ENCODE measurements around the gene CLK3. TPM values are rescaled to one million over a fixed set of nuclear protein-coding genes. Genes with fewer than 3 reads are reported as not detected.
A peak's percentile ranks its signal among the peaks of the same experiment; 100 is the strongest.

The CLK3 gene
- total and polyA plus RNA-seq, 2 of the 13 experiments (the other 11 are each of a cell fraction or from before 2014, with no cell fraction given), result 41.5 to 82.0 TPM

- TF ChIP-seq GATAD2A (CRISPR knock-in tag; IDR thresholded peaks at IDR 0.05) (no peak), ZNF143 (CRISPR knock-in tag; IDR thresholded peaks at IDR 0.05) (no peak), ISL2 (CRISPR knock-in tag; IDR thresholded peaks at IDR 0.05) (0 out of 2 replicates have a peak, but pooled peaks have one; percentile 20), ZNF124 (CRISPR knock-in tag; IDR thresholded peaks at IDR 0.05) (no peak), KLF11 (CRISPR knock-in tag; IDR thresholded peaks at IDR 0.05) (no peak), ZNF598 (CRISPR knock-in tag; IDR thresholded peaks at IDR 0.05; ENCODE audit: borderline replicate concordance) (no peak; the same call in 1 of the 2 replicates), HCFC1 (IDR thresholded peaks at IDR 0.05; ENCODE audit: low read depth, low read length) (no peak), ZFAT (CRISPR knock-in tag; conservative IDR thresholded peaks at IDR 0.05) (no peak), ZNF768 (CRISPR knock-in tag; IDR thresholded peaks at IDR 0.05) (peak; percentile 58; the same call in 1 of the 2 replicates), EP300 (IDR thresholded peaks at IDR 0.05; ENCODE audit: low read depth in 2 of 2, low read length in 2 of 2) (peak in 1 of 2 experiments; percentile 45; a peak in 1 of 4 replicates), EP300 (CRISPR knock-in tag; IDR thresholded peaks at IDR 0.05; ENCODE audit: borderline replicate concordance) (no peak), ATAD3A (CRISPR knock-in tag; IDR thresholded peaks at IDR 0.05) (no peak), TEF (CRISPR knock-in tag; IDR thresholded peaks at IDR 0.05) (no peak), MNT (IDR thresholded peaks at IDR 0.05) (no peak), ZNF260 (CRISPR knock-in tag; IDR thresholded peaks at IDR 0.05; ENCODE audit: borderline replicate concordance, low read depth) (no peak), BHLHE40 (IDR thresholded peaks at IDR 0.05; ENCODE audit: low read length) (peak; percentile 78), ZBED4 (CRISPR knock-in tag; IDR thresholded peaks at IDR 0.05; ENCODE audit: borderline replicate concordance) (0 out of 2 replicates have a peak, but pooled peaks have one; percentile 38), ZBTB44 (CRISPR knock-in tag; IDR thresholded peaks at IDR 0.05) (0 out of 2 replicates have a peak, but pooled peaks have one; percentile 47), ZBTB38 (CRISPR knock-in tag; IDR thresholded peaks at IDR 0.05) (peak; percentile 76), PAX8 (CRISPR knock-in tag; IDR thresholded peaks at IDR 0.05; ENCODE audit: borderline replicate concordance) (no peak), TGIF2 (CRISPR knock-in tag; IDR thresholded peaks at IDR 0.05) (no peak; the same call in 1 of the 2 replicates), NR0B2 (CRISPR knock-in tag; IDR thresholded peaks at IDR 0.05) (peak; percentile 66; the same call in 1 of the 2 replicates), YEATS2 (CRISPR knock-in tag; IDR thresholded peaks at IDR 0.05; ENCODE audit: borderline replicate concordance) (peak; percentile 67; the same call in 1 of the 2 replicates)
Observed at GRCh38 chr15:74598126-74598842, 17.4 kb upstream of the CLK3 start (continued).
